H1 (cell line): Measurements from ENCODE around the gene LILRB1.

Source experiments
- ATF2 ChIP-seq: IDR thresholded peaks from 2 replicates; pipeline ENCODE4 v1.6.1; 2012; ENCODE audit warnings: low read length, inconsistent platforms
- BRCA1 ChIP-seq: IDR thresholded peaks from 2 replicates; pipeline ENCODE4 v1.6.1; 2012; ENCODE audit warnings: low read depth, low read length, improper control_type of control experiment
- CBX5 ChIP-seq: fragments of 300-800, 300-1000 bp; sonication (generic); IDR thresholded peaks from 2 replicates; pipeline ENCODE4 v1.7.1; 2016; ENCODE audit warnings: antibody characterized with exemption, low read length, low read depth
- CTCF ChIP-seq, 3 experiments: IDR thresholded peaks; 1 replicate in 2 of 3; 2 replicates in 1 of 3; pipeline versions ENCODE4 v1.5.1 to v1.6.1; 2011; ENCODE audit warnings: low read length in 3 of 3, mild to moderate bottlenecking in 3 of 3, inconsistent platforms in 2 of 3, low read depth in 1 of 3, moderate library complexity in 1 of 3; ENCODE audit not compliant: insufficient read depth in 1 of 3; ENCODE audit errors: control extremely low read depth in 1 of 3
- HDAC2 ChIP-seq, 2 experiments: fragments of 300-600 bp in 1 of 2; sonication (generic) in 1 of 2; IDR thresholded peaks; 2 replicates each; pipeline ENCODE4 v1.6.1; 2011 to 2012; ENCODE audit warnings: low read depth in 2 of 2, low read length in 2 of 2, mild to moderate bottlenecking in 2 of 2, moderate library complexity in 2 of 2, borderline replicate concordance in 1 of 2, inconsistent platforms in 1 of 2
- JUND ChIP-seq: IDR thresholded peaks from 2 replicates; pipeline ENCODE4 v1.6.1; 2011; ENCODE audit warnings: mild to moderate bottlenecking, improper control_type of control experiment, low read length
- POLR2A ChIP-seq, 2 experiments: IDR thresholded peaks; 1 replicate in 1 of 2; 2 replicates in 1 of 2; pipeline ENCODE4 v1.6.1; 2011; ENCODE audit warnings: low read depth in 2 of 2, low read length in 2 of 2, mild to moderate bottlenecking in 2 of 2; ENCODE audit errors: control extremely low read depth in 1 of 2
- RAD21 ChIP-seq, 2 experiments: IDR thresholded peaks in 1 of 2; conservative IDR thresholded peaks in 1 of 2; 2 replicates each; pipeline ENCODE4 v1.6.1; 2011; ENCODE audit warnings: low read depth in 2 of 2, low read length in 2 of 2, improper control_type of control experiment in 1 of 2, inconsistent platforms in 1 of 2, mild to moderate bottlenecking in 1 of 2, moderate library complexity in 1 of 2
- RFX5 ChIP-seq: IDR thresholded peaks from 2 replicates; pipeline ENCODE4 v1.6.1; 2011; ENCODE audit warnings: low read depth, low read length, improper control_type of control experiment, borderline replicate concordance
- TAF1 ChIP-seq: IDR thresholded peaks from 2 replicates; pipeline ENCODE4 v1.6.1; 2011; ENCODE audit warnings: mild to moderate bottlenecking, low read depth, low read length
- USF2 ChIP-seq: IDR thresholded peaks from 2 replicates; pipeline ENCODE4 v1.6.1; 2011; ENCODE audit warnings: low read length, improper control_type of control experiment

- TF ChIP-seq JUND: no peak
- TF ChIP-seq USF2: no peak
- no peak for TF ChIP-seq HDAC2 (IDR thresholded peaks at IDR 0.05; ENCODE audit: borderline replicate concordance in 1 of 2, low read depth in 2 of 2, low read length in 2 of 2)
- no peak for TF ChIP-seq CTCF (IDR thresholded peaks at IDR 0.05; ENCODE audit: control extremely low read depth in 1 of 3, insufficient read depth in 1 of 3, low read depth in 1 of 3, low read length in 3 of 3)
- no peak for TF ChIP-seq POLR2A (IDR thresholded peaks at IDR 0.05; ENCODE audit: control extremely low read depth in 1 of 2, low read depth in 2 of 2, low read length in 2 of 2)
- no peak for TF ChIP-seq BRCA1
- TF ChIP-seq ATF2: no peak
- TF ChIP-seq CBX5: no peak
- TF ChIP-seq RFX5: no peak
- TF ChIP-seq RAD21 (IDR thresholded peaks at IDR 0.05 in 1 of 2, conservative IDR thresholded peaks at IDR 0.05 in 1 of 2; ENCODE audit: low read depth in 2 of 2, low read length in 2 of 2): no peak
- no peak for TF ChIP-seq TAF1
Measured at GRCh38 chr19:54638683-54639082, 8.4 kb downstream of the LILRB1 start.
